Measurements from ENCODE around the gene RNF144A.

Gene RNF144A

DNA sequence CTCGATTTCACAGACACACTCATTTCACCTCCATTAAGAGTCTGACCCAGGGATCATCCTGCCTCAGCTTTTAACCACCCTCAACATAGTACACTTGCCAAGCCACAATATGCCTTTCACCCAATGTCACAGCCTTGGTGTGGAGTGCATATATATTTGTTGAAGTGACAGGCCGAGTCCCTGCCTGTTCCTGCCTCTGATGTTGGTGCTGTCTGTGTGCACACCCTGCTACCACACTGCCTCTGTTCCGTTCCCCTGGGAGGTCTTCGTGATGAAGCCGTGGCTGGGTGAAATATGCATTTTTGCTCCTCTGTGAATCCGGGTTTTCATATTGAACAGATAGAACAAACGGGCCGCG, 90.3 kb downstream of the RNF144A start:
- TF ChIP-seq TAF1 (IDR thresholded peaks at IDR 0.05; ENCODE audit: borderline replicate concordance, insufficient read depth, low read length) (no peak), FOXP2 (optimal IDR thresholded peaks at IDR 0.05; ENCODE audit: borderline replicate concordance, extremely low read depth, extremely low read length, insufficient read depth) (no peak), SIN3A (IDR thresholded peaks at IDR 0.05; ENCODE audit: borderline replicate concordance, insufficient read depth, low read length) (no peak), POLR2AphosphoS5 (IDR thresholded peaks at IDR 0.05; ENCODE audit: low read depth, low read length) (no peak)
- TF ChIP-seq, protein P1, sequence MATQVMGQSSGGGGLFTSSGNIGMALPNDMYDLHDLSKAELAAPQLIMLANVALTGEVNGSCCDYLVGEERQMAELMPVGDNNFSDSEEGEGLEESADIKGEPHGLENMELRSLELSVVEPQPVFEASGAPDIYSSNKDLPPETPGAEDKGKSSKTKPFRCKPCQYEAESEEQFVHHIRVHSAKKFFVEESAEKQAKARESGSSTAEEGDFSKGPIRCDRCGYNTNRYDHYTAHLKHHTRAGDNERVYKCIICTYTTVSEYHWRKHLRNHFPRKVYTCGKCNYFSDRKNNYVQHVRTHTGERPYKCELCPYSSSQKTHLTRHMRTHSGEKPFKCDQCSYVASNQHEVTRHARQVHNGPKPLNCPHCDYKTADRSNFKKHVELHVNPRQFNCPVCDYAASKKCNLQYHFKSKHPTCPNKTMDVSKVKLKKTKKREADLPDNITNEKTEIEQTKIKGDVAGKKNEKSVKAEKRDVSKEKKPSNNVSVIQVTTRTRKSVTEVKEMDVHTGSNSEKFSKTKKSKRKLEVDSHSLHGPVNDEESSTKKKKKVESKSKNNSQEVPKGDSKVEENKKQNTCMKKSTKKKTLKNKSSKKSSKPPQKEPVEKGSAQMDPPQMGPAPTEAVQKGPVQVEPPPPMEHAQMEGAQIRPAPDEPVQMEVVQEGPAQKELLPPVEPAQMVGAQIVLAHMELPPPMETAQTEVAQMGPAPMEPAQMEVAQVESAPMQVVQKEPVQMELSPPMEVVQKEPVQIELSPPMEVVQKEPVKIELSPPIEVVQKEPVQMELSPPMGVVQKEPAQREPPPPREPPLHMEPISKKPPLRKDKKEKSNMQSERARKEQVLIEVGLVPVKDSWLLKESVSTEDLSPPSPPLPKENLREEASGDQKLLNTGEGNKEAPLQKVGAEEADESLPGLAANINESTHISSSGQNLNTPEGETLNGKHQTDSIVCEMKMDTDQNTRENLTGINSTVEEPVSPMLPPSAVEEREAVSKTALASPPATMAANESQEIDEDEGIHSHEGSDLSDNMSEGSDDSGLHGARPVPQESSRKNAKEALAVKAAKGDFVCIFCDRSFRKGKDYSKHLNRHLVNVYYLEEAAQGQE (IDR thresholded peaks at IDR 0.05; ENCODE audit: insufficient read depth in 1 of 2, low read depth in 2 of 2, low read length in 2 of 2) = no peak

DNA sequence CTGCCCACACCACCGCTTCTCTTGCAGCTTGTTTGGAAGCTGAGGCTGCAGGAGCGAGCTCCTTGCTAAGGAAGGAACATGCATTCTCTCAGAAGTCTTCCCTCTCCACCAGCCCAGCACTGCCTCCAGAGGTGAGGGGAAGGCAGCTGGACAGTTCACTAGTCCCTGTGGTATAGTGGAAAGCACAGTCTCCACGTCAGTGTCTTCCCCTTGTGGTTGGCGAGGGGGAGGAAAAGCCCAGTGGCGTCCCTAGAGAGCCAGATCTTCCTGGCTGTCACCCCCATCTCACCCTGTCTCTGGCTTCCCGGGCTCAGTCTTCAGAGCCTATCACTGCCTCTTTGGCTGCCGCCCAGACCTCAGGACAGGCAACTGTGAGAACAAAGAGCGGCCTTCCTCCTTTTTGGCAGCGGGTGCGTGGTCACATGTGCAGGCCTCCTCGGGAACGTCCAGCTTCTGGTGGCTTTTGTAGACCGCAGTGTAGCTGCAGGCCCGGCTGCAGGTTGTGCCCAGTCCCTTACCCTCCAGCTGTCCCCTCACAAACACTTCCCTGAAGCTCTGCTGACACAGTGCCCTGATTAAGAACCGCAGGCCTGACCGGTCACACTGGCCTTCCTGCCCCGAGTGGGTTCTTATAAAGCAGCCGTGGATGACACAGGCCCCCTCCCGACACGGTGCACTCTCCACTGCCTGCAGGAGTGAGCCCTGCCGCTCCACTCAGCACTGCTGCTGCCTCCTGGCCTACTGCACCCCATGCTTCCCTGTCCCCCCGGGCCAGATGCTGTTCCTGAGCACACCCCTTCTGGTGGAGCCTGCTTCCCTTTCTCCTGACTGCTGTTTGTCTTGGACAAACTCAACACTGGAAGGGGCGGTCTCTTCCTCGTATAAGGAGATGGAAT, 90.9 kb downstream of the RNF144A start:
- TF ChIP-seq TAF1 (IDR thresholded peaks at IDR 0.05; ENCODE audit: borderline replicate concordance, insufficient read depth, low read length) (no peak), FOXP2 (optimal IDR thresholded peaks at IDR 0.05; ENCODE audit: borderline replicate concordance, extremely low read depth, extremely low read length, insufficient read depth) (no peak)
- TF ChIP-seq, protein P1 (IDR thresholded peaks at IDR 0.05; ENCODE audit: insufficient read depth in 1 of 2, low read depth in 2 of 2, low read length in 2 of 2) = peak in 1 of 2 experiments; percentile 75; a peak in 2 of 4 replicates

DNA sequence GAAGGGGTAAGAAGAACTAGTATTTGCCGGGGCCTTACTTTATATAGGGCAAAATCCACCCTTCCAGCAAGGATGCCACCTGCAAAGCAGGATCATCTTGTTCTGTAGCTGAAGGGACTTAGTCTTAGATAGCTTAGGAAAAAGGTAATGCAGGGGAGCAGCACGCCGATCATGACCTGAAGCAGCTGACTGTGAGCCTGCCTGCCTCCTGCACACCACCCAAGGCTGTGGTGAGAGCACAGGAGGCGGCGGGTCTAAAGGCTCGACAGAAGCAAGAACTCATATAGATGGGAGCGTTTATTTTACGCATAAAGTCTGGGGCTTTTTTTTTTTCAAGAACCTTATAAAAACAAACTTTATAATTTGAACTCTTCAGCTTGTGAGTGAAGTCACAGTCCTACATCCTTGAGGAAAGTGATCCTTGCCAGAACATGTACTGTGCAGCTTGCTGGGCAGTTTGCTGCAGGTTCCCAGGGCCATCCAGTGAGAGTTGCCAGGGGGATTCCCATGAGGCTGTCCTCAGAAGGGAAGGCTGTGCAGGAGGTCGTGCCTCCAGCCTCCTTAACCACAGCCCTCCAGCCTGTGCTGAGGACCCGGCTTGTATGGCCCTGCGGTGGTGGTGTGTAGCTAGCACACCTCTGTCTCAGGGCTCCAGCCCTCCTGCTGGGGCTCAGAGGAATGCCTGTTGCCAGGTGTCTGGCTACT, 92.1 kb downstream of the RNF144A start:
- TF ChIP-seq FOXP2 (optimal IDR thresholded peaks at IDR 0.05; ENCODE audit: borderline replicate concordance, extremely low read depth, extremely low read length, insufficient read depth) (no peak), SIN3A (IDR thresholded peaks at IDR 0.05; ENCODE audit: borderline replicate concordance, insufficient read depth, low read length) (no peak), POLR2AphosphoS5 (IDR thresholded peaks at IDR 0.05; ENCODE audit: low read depth, low read length) (no peak), TAF1 (IDR thresholded peaks at IDR 0.05; ENCODE audit: borderline replicate concordance, insufficient read depth, low read length) (no peak)
- TF ChIP-seq, protein P1 (IDR thresholded peaks at IDR 0.05; ENCODE audit: insufficient read depth in 1 of 2, low read depth in 2 of 2, low read length in 2 of 2) = no peak

DNA sequence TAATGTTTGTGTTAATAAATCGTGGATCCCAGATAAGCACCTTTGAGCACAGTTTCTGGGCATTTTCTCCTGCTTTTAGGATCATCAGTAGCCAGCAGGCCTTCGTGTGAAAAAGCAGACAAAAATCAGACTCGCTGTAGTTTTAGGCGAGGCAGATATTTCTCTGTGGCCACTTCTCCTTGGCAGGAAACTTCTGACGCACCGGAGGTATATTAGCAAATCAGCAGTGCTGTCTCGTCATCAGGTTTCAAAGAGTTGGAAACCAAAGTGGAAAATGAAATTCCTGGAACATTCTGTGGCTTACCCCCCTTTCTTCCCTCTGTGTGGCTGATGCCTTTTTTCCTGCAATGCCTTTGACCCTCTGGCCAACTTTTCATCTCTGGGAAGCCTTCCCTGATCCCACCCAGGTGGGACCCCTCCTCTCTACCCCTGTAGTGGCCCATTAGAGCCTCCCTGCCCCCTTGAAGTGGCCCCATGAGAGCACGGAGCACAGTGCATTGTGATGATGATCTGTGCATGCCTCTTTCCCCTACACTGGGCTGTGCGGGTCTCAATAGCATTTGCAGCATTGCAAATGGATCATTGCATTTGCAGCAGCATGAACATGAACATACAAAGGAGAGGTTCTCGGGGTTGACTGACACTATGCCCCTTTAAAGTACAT, 93.3 kb downstream of the RNF144A start:
- TF ChIP-seq FOXP2 (optimal IDR thresholded peaks at IDR 0.05; ENCODE audit: borderline replicate concordance, extremely low read depth, extremely low read length, insufficient read depth) (no peak), POLR2AphosphoS5 (IDR thresholded peaks at IDR 0.05; ENCODE audit: low read depth, low read length) (no peak), SIN3A (IDR thresholded peaks at IDR 0.05; ENCODE audit: borderline replicate concordance, insufficient read depth, low read length) (no peak), TAF1 (IDR thresholded peaks at IDR 0.05; ENCODE audit: borderline replicate concordance, insufficient read depth, low read length) (no peak)
- TF ChIP-seq, protein P1 (IDR thresholded peaks at IDR 0.05; ENCODE audit: insufficient read depth in 1 of 2, low read depth in 2 of 2, low read length in 2 of 2) = no peak
